ENCODE data around the gene PLPP4.

The PLPP4 gene

GRCh38 chr10:120455004-120455403, 2.0 kb upstream of the PLPP4 start:
- H3K4me1 ChIP-seq (ENCODE audit: control insufficient read depth in 1 of 2, insufficient read depth in 1 of 2, low read depth in 1 of 2, low read length in 1 of 2), result no peaks in the 10 kb centered on the region
- no peaks in the 10 kb centered on the region for H3K36me3 ChIP-seq
- TF ChIP-seq CTCF (IDR thresholded peaks at IDR 0.05), result no peak
- H3K27ac ChIP-seq, result no peak overlapping the region
- peaks cover 66% of the 10 kb centered on the region for H3K27me3 ChIP-seq
- H3K9me3 ChIP-seq, result no peaks in the 10 kb centered on the region
- no peak overlapping the region for H3K4me3 ChIP-seq (ENCODE audit: low read depth in 1 of 2, low read length in 1 of 2)

- no peak for TF ChIP-seq CTCF (IDR thresholded peaks at IDR 0.05)
- H3K27me3 ChIP-seq, result peaks cover 72% of the 10 kb centered on the region
- no peak overlapping the region for H3K4me3 ChIP-seq (ENCODE audit: low read depth in 1 of 2, low read length in 1 of 2)
- no peak overlapping the region for H3K27ac ChIP-seq
- H3K9me3 ChIP-seq, result no peaks in the 10 kb centered on the region
- H3K4me1 ChIP-seq (ENCODE audit: control insufficient read depth in 1 of 2, insufficient read depth in 1 of 2, low read depth in 1 of 2, low read length in 1 of 2), result no peaks in the 10 kb centered on the region
- no peaks in the 10 kb centered on the region for H3K36me3 ChIP-seq
These were observed 1.4 kb upstream of the PLPP4 start for GRCh38 chr10:120455606-120456005.

- H3K4me1 ChIP-seq (ENCODE audit: control insufficient read depth in 1 of 2, insufficient read depth in 1 of 2, low read depth in 1 of 2, low read length in 1 of 2), result no peaks in the 10 kb centered on the region
- no peaks in the 10 kb centered on the region for H3K9me3 ChIP-seq
- no peaks in the 10 kb centered on the region for H3K36me3 ChIP-seq
- peaks cover 73% of the 10 kb centered on the region for H3K27me3 ChIP-seq
- H3K4me3 ChIP-seq (ENCODE audit: low read depth in 1 of 2, low read length in 1 of 2), result no peak overlapping the region
- no peak for TF ChIP-seq CTCF (IDR thresholded peaks at IDR 0.05)
- H3K27ac ChIP-seq, result no peak overlapping the region
These were observed 843 bp upstream of the PLPP4 start for GRCh38 chr10:120456143-120456625.

- Histone ChIP-seq H3K4me3 (ENCODE audit: low read depth in 1 of 2, low read length in 1 of 2) (no peak overlapping the region), H3K4me1 (ENCODE audit: control insufficient read depth in 1 of 2, insufficient read depth in 1 of 2, low read depth in 1 of 2, low read length in 1 of 2) (no peaks in the 10 kb centered on the region), H3K27ac (no peak overlapping the region), H3K9me3 (no peaks in the 10 kb centered on the region), H3K27me3 (peaks cover 73% of the 10 kb centered on the region), H3K36me3 (no peaks in the 10 kb centered on the region)
- no peak for TF ChIP-seq CTCF (IDR thresholded peaks at IDR 0.05)
These were observed 575 bp downstream of the PLPP4 start for GRCh38 chr10:120457431-120458172.

GRCh38 chr10:120458432-120458831, 1.4 kb downstream of the PLPP4 start:
- peaks cover 70% of the 10 kb centered on the region for H3K27me3 ChIP-seq

More at GRCh38 chr10:120458432-120458831, 1.4 kb downstream of the PLPP4 start:
- Histone ChIP-seq H3K9me3 (no peaks in the 10 kb centered on the region), H3K4me3 (ENCODE audit: low read depth in 1 of 2, low read length in 1 of 2) (no peak overlapping the region), H3K4me1 (ENCODE audit: control insufficient read depth in 1 of 2, insufficient read depth in 1 of 2, low read depth in 1 of 2, low read length in 1 of 2) (no peaks in the 10 kb centered on the region), H3K27ac (no peak overlapping the region), H3K36me3 (no peaks in the 10 kb centered on the region)
- no peak for TF ChIP-seq CTCF (IDR thresholded peaks at IDR 0.05)
